VCaP (cell line): ENCODE measurements around the gene CHRM1.
A peak's percentile ranks its signal among the peaks of the same experiment; 100 is the strongest.

Experiments used
- H3K27ac ChIP-seq: fragments of 450-650 bp; 2 replicates; pipeline ENCODE4 v1.5.1; 2017
- CTCF ChIP-seq: fragments of 450-650 bp; conservative IDR thresholded peaks from 2 replicates; pipeline ENCODE4 v1.5.1; 2017; ENCODE audit warnings: mild to moderate bottlenecking, moderate library complexity

The CHRM1 gene

GRCh38 chr11:62908468-62909072, 12.6 kb downstream of the CHRM1 start:
- no peak for TF ChIP-seq CTCF
- peak overlapping the region; percentile 92 for H3K27ac ChIP-seq

GRCh38 chr11:62905927-62906531, 15.1 kb downstream of the CHRM1 start:
- peak; percentile 97 for TF ChIP-seq CTCF
- no peak overlapping the region for H3K27ac ChIP-seq

- no peak overlapping the region for H3K27ac ChIP-seq
- TF ChIP-seq CTCF: no peak
These were observed 15.9 kb downstream of the CHRM1 start for GRCh38 chr11:62905296-62905695.

DNA sequence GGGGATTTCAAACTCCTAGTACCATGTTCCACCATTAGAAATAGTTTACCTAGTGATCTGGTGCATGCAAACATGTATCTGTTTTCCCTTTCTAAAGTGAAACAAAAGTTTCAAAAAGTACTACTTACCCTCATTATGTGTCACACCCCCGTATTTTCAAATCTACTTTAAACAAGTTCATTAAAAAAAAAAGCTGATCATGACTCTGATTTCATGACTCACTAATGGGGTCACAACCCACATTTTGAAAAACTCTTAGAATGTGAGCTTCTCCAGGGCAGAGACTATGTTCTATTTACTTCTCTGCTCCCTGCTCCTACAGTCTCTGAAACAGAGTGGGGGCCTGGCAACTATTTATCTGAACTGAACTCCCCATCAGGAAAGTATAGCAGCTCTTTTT, 18.2 kb downstream of the CHRM1 start:
- H3K27ac ChIP-seq: no peak overlapping the region
- TF ChIP-seq CTCF: no peak

GRCh38 chr11:62898027-62898426, 23.1 kb downstream of the CHRM1 start:
- TF ChIP-seq CTCF: no peak
- H3K27ac ChIP-seq: no peak overlapping the region

GRCh38 chr11:62897311-62897710, 23.9 kb downstream of the CHRM1 start:
- no peak for TF ChIP-seq CTCF
- H3K27ac ChIP-seq: no peak overlapping the region

- TF ChIP-seq CTCF: no peak
- peak overlapping the region; percentile 46 for H3K27ac ChIP-seq
These were observed 25.1 kb downstream of the CHRM1 start for GRCh38 chr11:62896049-62896448.
